NCI-H524 (cell line): ENCODE results near the gene ELAVL3.
"Not testable (repeated sequence)": the region's sequence is repeated elsewhere in the genome, so short reads cannot be mapped to it uniquely, and the experiment has no call there.

Experiments used
- DNase-seq, 2 experiments: peaks; one replicate each; lab custom pipeline; 2025; lab: John Stamatoyannopoulos, UW

The ELAVL3 gene

DNA sequence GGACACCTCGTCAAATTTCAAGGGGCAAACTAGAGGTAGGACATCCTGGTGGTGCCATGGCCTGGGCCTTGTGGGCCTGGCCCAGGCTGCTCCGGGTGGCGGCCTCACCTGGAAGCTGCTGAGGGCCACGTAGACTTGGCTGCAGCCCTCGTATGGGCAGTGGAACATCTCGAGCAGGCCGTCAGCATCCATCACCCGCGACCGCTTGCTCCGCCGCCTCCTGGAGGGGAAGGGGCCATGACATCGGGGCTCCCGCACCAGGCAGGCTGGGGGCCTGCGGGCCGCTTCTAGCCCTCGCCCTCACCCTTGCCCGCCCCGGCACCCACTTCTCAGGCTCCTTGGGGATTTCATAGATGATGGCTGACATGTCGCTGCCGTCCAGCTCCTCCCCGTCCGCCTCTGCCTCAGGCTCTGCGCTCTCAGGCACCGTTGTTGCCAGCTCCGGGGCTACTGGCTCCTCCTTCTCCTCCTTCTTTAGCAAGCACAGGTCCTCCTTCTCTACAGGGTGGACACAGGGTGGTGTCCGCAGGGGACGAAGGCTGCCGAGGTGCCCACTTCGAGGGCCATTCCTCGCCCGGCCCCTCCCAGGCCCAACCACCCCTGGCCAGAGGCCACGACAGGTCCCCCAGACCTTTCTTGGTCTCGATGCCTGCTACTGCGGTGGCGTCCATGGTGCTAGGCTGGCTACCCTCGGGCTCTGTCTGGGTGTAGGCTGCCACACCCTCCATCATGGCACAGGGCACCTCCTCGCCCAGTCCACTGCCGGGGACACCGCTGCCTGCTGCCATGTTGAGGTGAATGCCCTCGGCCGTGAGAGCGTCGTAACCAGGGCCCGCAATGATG lies 6.0 kb upstream of the ELAVL3 start:
- no peak for DNase-seq

DNA sequence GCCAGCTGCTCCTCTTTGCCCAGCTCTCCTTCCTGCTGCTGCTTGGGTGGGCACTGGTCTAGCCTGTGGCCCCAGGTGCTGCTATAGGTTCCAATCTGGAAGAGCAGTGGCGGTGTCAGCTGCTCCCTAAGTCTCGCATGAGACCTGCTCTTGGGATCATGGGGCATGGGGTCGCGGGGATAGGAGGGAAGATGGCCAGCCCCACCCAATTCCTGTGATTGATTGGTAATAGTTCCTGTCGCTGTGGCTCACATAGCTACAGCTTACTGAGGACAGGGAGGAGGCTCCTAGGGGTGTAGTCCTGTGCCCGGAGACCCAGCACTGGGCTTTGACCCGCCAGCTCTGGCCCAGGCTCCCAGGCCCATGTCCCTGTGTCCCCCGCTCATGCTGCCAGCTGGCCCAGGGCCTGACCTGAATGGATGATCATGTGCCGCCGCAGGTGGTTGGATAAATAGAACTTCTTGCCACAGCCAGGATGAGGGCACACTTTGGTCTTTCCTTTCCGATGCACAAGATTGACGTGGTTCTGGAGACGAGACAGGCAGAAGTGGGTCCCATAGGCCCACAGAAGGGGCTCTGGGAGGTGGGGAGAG lies 4.5 kb upstream of the ELAVL3 start:
- no peak for DNase-seq

DNA sequence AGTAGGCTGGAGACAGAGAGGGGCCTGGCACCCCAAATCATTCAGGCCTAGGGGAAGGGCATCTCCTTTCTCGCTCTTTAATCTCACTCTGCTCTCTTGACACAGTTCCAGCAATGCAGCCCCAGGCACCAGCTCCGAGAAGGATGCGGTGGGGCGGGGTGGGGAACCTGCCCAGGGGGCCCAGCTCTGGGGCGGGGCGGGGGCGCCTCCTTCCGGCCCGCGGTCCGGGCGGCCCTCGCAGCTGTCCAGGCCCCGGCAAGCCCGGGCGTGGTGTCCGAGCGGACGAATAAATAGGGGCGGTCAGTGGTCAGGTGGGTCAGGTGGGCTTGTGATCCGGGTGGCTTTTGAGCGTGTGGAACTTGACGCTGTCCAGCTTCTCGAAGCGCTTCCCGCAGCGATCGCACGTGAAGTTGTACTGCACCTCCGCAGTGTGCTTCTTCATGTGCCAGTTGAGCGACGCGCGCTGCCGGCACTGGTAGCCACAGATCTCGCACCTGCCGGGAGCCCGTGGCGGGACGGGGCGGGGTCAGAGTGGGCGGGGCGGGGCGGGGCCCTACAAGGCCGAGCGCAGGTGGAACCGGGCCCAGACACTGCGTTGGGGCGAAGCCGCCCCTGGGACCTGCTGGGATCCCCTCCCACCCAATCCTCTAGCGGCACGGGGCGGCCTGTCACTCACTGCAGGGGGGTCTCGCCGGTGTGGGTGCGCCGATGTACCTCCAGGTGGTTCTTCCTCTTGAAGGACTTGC lies 2.7 kb upstream of the ELAVL3 start:
- DNase-seq: no peak

DNA sequence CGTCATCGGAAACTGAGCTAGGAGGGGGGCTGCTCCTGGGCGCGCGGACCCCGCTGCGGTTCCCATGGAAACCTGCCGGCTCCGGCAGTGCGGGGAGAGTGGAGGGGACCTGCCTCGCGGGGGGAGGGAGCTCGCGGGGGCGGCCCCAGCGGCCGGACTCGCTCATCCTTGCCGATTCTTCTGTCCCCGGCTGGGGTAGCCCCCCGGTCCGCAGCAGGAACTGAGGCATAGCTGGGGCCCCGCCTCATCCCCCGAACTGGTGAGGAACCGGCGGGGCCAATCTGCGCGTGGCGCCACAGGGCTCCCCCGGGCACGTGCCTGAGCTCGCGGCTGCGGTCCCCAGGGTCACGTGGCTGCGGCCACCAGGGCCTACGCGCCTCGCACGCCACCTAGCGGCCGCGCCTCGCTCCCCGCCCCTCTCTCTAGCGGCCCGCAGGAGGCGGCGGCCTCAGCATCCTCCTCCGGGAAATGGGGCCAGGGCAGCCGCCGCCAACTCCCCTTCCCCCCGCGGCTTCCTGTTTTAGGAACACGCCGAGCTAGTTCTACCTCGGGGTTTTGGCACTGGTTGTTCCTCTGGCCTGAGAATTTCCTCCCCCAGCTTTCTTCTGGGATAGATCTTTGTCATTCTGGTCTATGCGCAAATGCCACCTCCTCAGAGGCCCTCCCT lies 1.7 kb upstream of the ELAVL3 start:
- DNase-seq: peak; percentile 84 to 89

DNA sequence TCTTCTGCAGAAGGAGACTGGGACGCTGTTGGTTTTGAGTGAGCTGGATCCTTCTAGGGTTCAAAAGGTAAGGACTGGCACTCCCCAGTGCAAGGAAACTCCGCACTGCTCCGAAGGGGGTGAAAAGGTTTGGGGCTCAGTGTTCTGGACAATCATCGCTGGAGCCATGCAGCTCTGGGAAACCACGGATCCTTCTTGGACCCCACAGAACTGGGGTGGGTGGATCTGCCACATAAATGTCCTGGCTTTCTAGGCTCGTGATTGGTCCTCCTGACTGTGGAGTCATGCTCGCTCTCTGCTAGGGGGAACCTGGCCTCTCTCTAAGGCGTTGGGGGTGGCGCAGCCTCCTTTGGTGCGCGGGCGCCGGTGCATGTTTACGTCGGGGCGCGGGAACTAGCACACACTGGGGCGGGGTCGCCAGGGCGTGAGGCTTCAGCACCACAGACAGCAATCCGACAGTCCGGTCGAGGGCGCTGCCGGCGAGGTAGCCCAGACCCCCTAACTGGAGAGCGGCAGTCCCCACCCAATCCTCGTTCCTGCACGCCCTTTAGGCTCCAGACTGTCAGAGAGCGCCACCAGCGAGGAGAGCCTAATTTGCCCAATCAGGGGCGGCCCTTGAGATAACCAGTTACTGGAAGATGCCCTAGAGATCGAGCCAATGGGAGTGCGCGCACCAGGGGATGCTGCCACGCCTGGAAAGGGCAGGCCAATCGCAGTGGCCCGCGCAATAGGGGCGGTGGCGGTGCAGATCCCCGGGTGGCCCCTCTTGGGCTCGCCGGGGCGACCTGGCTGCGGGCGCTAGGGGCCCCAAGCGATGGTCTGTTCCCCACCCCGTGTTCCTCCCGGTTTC lies 913 bp upstream of the ELAVL3 start:
- peak; percentile 99 for DNase-seq

DNA sequence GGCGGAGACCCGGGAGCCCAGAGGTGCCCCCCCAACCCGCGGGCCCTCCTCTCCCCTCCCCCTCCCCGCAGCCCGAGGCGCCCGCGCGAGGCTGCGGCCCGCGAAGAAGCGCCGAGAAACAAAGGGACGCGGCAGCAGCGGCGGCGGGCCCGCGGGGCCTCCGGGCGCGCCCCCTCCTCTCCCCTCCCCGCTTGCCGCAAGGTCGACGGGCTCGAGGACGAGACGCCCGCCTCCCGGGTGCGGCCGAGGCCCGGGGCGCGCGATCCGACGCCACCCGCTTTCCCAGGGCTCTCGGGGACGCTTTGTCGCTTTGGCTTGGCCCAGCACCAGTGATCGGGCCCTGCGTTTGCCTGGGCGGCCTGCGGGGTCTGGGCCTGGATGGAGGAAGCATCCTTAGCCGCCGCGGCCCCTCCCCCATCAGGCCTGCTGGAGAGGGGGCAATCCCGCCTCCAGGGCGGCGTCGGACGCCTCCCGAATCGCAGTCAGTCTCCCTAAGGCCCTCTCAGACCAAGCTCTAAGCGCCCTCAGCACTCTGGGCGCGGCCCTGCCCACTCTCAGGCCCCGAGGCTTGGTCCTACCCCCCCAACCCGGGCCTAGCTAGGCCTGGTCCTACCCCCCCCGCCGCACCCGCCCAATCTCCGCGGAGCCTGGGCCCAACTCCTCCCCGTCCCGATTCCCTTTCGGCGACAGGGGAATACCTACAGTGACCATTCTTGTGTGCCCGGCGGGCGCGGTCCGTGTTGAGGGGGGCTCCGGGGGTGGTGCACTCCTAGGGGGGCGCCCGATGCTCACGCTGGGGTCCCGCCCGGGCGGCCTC lies 740 bp downstream of the ELAVL3 start:
- DNase-seq: peak in 1 of 2 experiments; percentile 58

DNA sequence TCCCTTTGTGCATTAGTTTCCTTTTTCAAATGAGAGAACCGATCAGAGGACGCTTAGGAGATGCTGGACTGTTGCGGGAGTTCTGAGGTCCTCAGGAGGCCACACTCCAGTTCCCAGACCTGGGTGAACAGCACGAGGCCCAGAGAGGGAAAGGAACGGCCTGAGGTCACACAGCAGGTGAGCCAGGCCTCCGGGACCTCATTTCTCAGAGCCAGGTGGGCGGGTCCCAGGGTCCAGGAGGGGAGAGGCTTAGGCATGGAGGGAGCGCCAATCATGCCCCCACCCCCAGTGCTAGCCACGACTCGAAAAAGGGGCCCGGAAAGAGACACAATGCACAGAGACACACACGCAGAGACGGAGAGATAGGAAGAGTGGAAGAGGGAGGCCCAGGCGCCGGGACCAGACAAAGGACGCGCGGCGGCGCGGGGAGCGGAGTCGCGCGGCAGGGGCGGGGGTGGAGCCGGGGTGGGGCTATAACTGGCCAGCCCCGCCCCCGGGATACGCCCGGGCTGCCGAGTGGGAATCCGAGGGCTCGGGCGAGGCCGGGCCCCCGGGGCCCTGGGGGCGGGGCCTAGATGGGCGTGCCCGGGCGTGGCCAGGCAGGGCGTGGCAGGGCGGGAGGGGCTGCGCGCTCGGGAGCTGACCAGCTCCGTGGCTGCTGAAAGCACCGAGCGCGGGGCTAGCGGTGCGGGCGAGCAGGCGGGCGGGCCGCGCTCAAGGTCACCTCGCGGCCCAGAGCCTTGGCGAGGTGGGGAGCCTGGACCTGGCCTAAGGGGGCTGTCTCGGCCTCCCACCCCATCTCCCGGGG lies 1.6 kb downstream of the ELAVL3 start:
- DNase-seq: peak in 1 of 2 experiments; percentile 36

DNA sequence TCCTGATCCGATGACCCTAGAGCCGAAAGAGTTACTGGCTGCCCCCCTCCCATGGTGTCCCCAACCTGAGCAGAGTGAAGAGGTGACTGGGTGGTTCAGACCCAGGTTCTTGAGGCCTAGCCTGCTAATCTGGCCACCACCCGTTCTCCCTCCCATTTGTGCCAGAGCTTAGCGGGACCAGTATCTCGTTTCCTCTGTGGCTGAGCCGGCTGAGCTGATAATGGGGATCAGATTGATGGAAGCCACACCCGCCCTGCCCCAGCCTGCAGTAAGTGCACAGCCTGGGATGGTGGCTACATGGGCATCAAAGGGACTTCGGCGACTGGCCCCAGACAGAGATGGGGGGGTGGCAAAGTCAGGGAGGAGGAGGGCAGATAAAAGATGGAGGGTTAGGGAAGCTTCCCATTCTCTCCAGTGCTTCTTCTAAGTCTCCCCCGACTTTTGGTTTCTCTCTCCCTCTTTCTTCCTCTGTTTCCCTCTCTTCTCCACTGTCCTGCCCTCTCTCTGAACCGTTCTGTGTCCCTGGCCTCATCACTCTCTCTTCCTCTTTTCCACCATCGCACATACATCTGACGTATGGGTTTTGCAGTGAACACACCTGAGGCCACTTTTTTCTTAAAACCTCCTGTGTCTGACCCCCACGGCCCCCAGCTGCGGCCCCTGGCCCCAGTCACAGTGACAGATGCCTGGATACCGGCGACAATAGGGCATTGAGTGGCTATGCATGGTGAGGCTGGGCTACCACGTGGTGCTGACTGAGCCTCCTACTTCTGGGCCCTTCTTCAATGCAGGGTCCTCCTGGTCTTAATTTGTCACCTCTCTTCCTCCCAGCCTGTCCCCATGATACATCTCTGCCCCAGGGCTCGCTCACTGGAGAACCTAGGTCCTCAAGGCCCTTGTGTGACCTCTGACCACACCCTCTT lies 2.4 kb downstream of the ELAVL3 start:
- DNase-seq: peak in 1 of 2 experiments; percentile 20

DNA sequence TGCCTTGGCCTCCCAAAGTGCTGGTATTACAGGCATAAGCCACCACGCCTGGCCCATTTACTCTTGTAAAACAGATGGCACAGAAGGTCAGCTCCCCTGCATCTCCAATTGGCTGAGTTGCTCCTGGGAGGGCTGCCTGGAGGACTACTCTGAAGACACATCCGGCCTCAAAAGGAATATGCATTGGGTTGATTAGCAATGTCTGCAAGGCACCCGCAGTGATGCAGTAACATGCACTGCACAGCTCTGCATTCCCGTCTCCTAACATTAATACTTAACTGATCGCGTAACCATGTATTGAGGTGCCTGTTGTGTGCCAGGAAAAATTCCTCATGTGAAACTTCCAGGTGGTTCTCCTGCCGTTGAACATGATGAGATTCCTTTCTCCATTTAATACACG lies 5.0 kb downstream of the ELAVL3 start:
- no peak for DNase-seq

DNA sequence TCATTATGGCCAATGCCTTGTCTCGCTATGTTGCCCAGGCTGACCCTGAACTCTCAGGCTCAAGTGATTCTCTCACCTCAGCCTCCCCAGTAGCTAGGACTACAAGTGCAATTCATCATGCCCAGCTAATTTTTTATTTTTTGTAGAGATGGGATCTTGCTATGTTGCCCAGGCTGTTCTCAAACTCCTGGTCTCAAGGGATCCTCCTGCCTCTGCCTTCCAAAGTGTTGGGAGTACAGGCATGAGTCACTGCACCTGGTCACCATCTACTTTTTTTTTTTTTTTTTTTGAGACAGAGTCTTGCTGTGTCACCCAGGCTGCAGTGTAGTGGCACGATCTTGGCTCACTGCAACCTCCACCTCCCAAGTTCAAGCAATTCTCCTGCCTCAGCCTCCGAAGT lies 5.5 kb downstream of the ELAVL3 start:
- not testable (repeated sequence) for DNase-seq

DNA sequence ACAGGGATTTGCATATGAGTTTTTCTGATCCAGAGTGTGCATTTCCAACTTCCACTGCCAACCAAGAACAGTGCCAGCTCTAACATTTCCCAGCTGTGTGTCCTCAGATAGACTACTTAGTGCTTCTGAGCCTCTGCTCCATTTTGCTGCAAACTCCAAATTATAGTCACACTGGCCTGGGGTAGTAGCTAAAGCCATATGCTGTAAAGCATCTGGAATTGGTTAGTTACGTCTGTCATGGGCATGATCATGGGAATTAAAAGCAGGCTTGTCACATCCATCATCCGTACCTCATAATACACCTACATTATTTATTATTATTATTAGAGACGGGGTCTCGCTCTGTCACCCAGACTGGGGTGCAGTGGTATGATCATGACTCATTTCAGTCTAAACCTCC lies 7.1 kb downstream of the ELAVL3 start:
- DNase-seq: no peak

DNA sequence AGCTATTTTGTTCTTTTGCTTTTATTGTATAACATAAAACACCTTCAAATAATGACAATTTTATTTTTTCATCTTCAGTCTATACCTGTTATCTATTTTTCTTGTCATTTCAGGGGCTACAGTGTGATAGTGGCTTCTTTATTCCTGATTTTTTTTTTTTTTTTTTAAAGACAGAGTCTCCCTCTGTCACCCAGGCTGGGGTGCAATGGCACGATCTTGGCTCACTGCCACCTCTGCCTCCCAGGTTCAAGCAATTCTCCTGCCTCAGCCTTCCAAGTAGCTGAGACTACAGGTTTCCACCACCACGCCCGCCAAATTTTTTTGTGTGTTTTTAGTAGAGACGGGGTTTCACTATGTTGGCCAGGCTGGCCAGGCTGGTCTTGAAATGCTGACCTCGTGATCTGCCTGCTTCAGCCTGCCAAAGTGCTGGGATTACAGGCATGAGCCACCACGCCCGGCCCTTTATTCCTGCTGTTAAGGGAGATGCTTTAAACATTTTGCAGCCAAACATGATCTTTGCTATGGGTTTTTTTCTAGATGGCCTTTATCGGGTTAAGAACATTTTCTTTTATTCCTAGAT lies 12.5 kb downstream of the ELAVL3 start:
- DNase-seq: not testable (repeated sequence)

DNA sequence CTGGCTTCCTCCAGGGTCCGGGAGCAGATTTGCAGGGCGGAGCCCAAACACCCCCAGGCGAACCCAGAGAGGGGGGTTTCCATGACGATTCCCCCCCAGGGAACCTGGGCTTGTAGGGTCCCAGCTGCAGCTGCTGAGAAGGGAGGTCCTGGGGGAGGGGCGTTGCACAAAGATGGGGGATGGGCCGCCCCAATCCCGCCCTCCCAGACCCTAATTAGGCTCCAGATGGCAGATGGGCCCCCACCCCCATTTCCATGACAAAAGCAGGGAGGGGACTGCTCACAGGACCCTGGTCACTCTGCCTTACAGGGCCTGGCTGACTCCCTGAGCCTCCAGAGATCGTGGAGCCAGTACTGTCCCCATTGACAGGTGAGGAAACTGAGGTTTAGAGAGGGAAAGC lies 15.2 kb downstream of the ELAVL3 start:
- DNase-seq: peak in 1 of 2 experiments; percentile 44

DNA sequence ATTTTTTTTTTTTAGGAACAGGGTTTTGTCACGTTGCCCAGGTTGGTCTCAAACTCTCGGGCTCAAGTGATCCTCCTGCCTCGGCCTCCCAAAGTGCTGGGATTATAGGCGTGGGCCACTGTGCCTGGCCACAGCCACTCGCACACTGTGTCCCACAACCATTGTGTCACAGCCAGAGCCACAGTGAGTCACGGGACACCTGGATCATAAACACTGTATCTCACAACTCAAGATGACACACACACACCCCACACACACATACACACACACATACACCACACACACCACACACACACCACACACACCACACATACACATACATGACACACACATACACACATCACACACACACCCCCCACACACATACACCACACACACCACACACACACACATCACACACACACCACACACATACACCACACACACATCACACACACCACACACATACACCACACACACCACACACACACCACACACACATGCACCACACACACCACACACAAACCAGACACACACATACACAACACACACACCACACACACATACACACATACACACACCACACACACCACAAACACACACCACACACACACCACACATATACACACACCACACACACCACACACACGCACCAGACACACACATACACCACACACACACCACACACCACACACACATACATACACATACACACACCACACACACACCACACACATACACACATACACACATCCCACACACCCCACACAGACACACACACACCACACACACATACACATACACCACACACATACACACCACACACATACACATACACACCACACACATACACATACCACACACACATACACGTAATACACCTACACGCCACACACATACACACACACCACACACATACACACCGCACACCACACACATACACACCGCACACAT lies 16.2 kb downstream of the ELAVL3 start:
- DNase-seq: no peak

DNA sequence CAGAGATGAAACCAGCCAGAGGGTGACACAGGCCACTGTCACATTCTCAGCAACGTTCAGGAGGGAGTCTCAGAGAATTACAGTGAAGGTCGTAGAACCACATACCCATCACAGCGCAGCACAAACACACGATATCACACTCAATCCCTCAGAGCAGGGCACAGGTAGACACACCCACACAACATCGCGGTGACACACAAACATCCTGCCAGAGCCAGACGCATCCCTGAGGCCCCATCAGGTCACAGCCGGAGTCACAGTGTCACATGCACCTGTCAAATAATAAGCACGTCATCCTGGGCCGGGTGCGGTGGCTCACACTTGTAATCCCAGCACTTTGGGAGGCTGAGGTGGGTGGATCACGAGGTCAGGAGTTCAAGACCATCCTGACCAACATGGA lies 17.5 kb downstream of the ELAVL3 start:
- DNase-seq: no peak

DNA sequence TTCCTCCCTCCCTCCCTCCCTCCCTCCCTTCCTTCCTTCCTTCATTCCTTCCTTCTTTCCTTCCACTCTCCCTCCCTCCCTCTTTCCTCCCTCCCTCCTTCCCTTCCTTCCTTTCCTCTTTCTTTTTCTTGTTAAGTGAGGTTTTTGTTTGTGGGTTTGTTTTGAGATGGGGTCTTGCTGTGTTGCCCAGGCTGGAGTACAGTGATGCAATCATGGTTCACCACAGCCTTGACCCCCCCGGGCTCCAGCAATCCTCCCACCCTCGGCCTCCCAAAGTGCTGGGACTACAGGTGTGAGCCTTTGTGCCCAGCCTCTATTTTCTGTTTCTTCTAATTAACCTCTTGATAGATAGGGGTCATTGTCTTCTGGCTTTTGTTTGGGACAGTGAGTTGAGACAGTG lies 19.4 kb downstream of the ELAVL3 start:
- DNase-seq: no peak

DNA sequence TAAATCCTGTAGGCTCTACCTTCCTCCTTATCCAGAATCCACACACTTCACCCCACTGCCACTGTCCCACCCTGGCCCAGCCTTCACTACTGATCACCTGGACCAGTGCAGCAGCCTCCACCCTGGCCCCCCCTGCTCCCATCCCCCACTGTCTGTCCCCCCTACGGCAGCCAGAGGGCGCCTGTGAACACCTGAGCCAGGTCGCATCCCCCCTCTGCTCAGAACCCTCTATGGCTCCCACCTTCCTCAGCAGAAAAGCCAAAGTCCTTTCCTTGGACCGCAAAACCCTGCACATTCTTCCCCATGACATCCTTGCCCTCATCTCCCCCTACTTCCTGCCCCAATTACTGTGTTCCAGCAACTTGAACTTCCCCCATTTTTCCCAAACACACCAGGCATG lies 20.6 kb downstream of the ELAVL3 start:
- DNase-seq: no peak
